Measurements from ENCODE around the gene PPM1M. TPM values are rescaled to one million over a fixed set of nuclear protein-coding genes. Genes with fewer than 3 reads are reported as not detected.

PPM1M gene
- 21.0 and 26.8 TPM in 2 replicates for total RNA-seq

GRCh38 chr3:52245322-52246263 is at the start of gene PPM1M:
Gene PPM1M, plus strand, starts transcription at chr3:52245759. Its CDS starts 66 bp downstream, at chr3:52245825.

GRCh38 chr3:52197842-52198625 is 47.5 kb upstream of the PPM1M start, which contains the start of gene ALAS1:
Gene ALAS1, plus strand, starts transcription at chr3:52198160. Its CDS starts 1,082 bp downstream, at chr3:52199242.

GRCh38 chr3:52225452-52226228 is 19.9 kb upstream of the PPM1M start, which contains the start of gene TLR9:
Gene TLR9, minus strand, starts transcription at chr3:52225645. Its CDS starts 116 bp downstream, at chr3:52225529.

GRCh38 chr3:52238761-52239701 is 6.5 kb upstream of the PPM1M start, which contains the start of gene TWF2:
Gene TWF2, minus strand, starts transcription at chr3:52239158. Its CDS starts 142 bp downstream, at chr3:52239016.

GRCh38 chr3:52278510-52279069 is 33.0 kb downstream of the PPM1M start, which contains the start of gene WDR82:
Gene WDR82, minus strand, starts transcription at chr3:52278649. Its CDS starts 288 bp downstream, at chr3:52278361.

Other genes with a start within 250 kb of the PPM1M start
- 1,499 and 1,836 TPM in 2 replicates for gene RPL29, start 249.9 kb upstream of the PPM1M start, total RNA-seq
- gene DUSP7, start 189.2 kb upstream of the PPM1M start, total RNA-seq = 4.1 and 5.8 TPM in 2 replicates
- 3.8 and 4.6 TPM in 2 replicates for gene POC1A, start 91.3 kb upstream of the PPM1M start, total RNA-seq
- 38.2 and 44.9 TPM in 2 replicates for gene ALAS1, start 47.6 kb upstream of the PPM1M start, total RNA-seq
- under 0.01 TPM in 1 of 2 replicates, not detected in the other for gene TLR9, start 20.1 kb upstream of the PPM1M start, total RNA-seq
- 62.7 and 92.0 TPM in 2 replicates for gene TWF2, start 6.6 kb upstream of the PPM1M start, total RNA-seq
- 53.8 and 66.6 TPM in 2 replicates for gene WDR82, start 32.9 kb downstream of the PPM1M start, total RNA-seq
- 4.3 and 9.4 TPM in 2 replicates for gene GLYCTK, start 42.1 kb downstream of the PPM1M start, total RNA-seq
- gene DNAH1, start 70.6 kb downstream of the PPM1M start, total RNA-seq = 1.7 and 2.6 TPM in 2 replicates
- 54.3 and 66.2 TPM in 2 replicates for gene BAP1, start 164.2 kb downstream of the PPM1M start, total RNA-seq
- gene PHF7, start 164.9 kb downstream of the PPM1M start, total RNA-seq = 3.0 and 3.6 TPM in 2 replicates
- under 0.01 TPM in 2 replicates for gene SEMA3G, start 199.3 kb downstream of the PPM1M start, total RNA-seq
- 1.00 and 1.8 TPM in 2 replicates for gene TNNC1, start 208.3 kb downstream of the PPM1M start, total RNA-seq
- 53.8 and 76.9 TPM in 2 replicates for gene NISCH, start 209.8 kb downstream of the PPM1M start, total RNA-seq
- 0.57 and 4.5 TPM in 2 replicates for gene STAB1, start 249.6 kb downstream of the PPM1M start, total RNA-seq

All from smooth muscle cell of bladder (primary cell).